ENCODE data around the gene HOXD1.

GRCh38 chr2:176187200-176187898 lies 1.1 kb upstream of the HOXD1 start:
- no peak for TF ChIP-seq CTCF (IDR thresholded peaks at IDR 0.05)
- no peak for TF ChIP-seq POLR2A (IDR thresholded peaks at IDR 0.05)

All from tibial nerve (tissue), 3 donors.